Measurements from ENCODE around the gene ZBTB46. TPM values are rescaled to one million over a fixed set of nuclear protein-coding genes. Genes with fewer than 3 reads are reported as not detected.

ZBTB46 gene
- total RNA-seq, 1 experiment from 2014 or later: 3.6 TPM

DNA sequence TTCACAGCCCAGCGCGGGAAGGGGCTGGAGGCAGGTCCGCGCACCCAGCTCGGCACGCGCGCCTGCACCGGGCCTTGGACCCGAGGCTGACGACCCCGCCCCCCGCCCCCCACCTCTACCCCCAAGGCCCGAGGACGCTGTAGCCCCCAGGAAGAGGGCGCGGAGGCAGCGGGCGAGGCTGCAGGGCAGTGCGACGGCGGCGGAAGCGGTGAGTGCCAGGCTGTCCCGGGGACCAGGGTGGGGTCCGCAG is 93.4 kb downstream of the ZBTB46 start:
- H2AFZ ChIP-seq: no peak overlapping the region
- H3F3A ChIP-seq (ENCODE audit: insufficient read depth, low read depth): peaks cover 28% of the 10 kb centered on the region
- no peaks in the 10 kb centered on the region for H3K9me2 ChIP-seq (ENCODE audit: insufficient read depth)
- H3K4me3 ChIP-seq: no peak overlapping the region
- intact Hi-C loops (cut with micrococcal nuclease; ENCODE audit: unreplicated experiment): no loop called here
- no peaks in the 10 kb centered on the region for H3K36me3 ChIP-seq (ENCODE audit: low read depth)
- no peak overlapping the region for H3K27ac ChIP-seq
- H3K9me3 ChIP-seq (ENCODE audit: insufficient read depth, low read depth): no peaks in the 10 kb centered on the region
- peaks cover 9% of the 10 kb centered on the region for H3K4me1 ChIP-seq (replicated peaks; ENCODE audit: insufficient read depth)
- no peaks in the 10 kb centered on the region for H3K27me3 ChIP-seq (ENCODE audit: insufficient read depth, low read depth)
- TF ChIP-seq EZH2 (IDR thresholded peaks at IDR 0.05; ENCODE audit: low read depth): no peak
- TF ChIP-seq CTCF (conservative IDR thresholded peaks at IDR 0.05): no peak
- no peak for DNase-seq
- H3K79me2 ChIP-seq (ENCODE audit: low read depth): peaks cover 13% of the 10 kb centered on the region
- ChIA-PET POLR2A (ENCODE audit: unreplicated experiment) (no interaction called here), CTCF (no interaction called here)
- H4K20me1 ChIP-seq (ENCODE audit: insufficient read depth): peaks cover 12% of the 10 kb centered on the region
- no peak overlapping the region for H3K4me2 ChIP-seq
- BruUV-seq (replicated peaks): no TSS peak

- TF ChIP-seq CTCF (conservative IDR thresholded peaks at IDR 0.05): no peak
- DNase-seq: peak in 1 of 2 experiments; percentile 32
- H3K36me3 ChIP-seq (ENCODE audit: low read depth): no peaks in the 10 kb centered on the region
- peaks cover 33% of the 10 kb centered on the region for H3F3A ChIP-seq (ENCODE audit: insufficient read depth, low read depth)
- no peaks in the 10 kb centered on the region for H3K9me2 ChIP-seq (ENCODE audit: insufficient read depth)
- no TSS peak for BruUV-seq (replicated peaks)
- no peak overlapping the region for H3K4me2 ChIP-seq
- POLR2A ChIA-PET (ENCODE audit: unreplicated experiment): no interaction called here
- H3K4me3 ChIP-seq: no peak overlapping the region
- no peak overlapping the region for H2AFZ ChIP-seq
- H3K9me3 ChIP-seq (ENCODE audit: insufficient read depth, low read depth): no peaks in the 10 kb centered on the region
- peaks cover 9% of the 10 kb centered on the region for H3K4me1 ChIP-seq (replicated peaks; ENCODE audit: insufficient read depth)
- CTCF ChIA-PET: no interaction called here
- peaks cover 14% of the 10 kb centered on the region for H3K79me2 ChIP-seq (ENCODE audit: low read depth)
- intact Hi-C loops (cut with micrococcal nuclease; ENCODE audit: unreplicated experiment): no loop called here
- no peaks in the 10 kb centered on the region for H3K27me3 ChIP-seq (ENCODE audit: insufficient read depth, low read depth)
- no peak overlapping the region for H3K27ac ChIP-seq
- peaks cover 14% of the 10 kb centered on the region for H4K20me1 ChIP-seq (ENCODE audit: insufficient read depth)
These were observed 94.0 kb downstream of the ZBTB46 start for GRCh38 chr20:63736893-63737694.

DNA sequence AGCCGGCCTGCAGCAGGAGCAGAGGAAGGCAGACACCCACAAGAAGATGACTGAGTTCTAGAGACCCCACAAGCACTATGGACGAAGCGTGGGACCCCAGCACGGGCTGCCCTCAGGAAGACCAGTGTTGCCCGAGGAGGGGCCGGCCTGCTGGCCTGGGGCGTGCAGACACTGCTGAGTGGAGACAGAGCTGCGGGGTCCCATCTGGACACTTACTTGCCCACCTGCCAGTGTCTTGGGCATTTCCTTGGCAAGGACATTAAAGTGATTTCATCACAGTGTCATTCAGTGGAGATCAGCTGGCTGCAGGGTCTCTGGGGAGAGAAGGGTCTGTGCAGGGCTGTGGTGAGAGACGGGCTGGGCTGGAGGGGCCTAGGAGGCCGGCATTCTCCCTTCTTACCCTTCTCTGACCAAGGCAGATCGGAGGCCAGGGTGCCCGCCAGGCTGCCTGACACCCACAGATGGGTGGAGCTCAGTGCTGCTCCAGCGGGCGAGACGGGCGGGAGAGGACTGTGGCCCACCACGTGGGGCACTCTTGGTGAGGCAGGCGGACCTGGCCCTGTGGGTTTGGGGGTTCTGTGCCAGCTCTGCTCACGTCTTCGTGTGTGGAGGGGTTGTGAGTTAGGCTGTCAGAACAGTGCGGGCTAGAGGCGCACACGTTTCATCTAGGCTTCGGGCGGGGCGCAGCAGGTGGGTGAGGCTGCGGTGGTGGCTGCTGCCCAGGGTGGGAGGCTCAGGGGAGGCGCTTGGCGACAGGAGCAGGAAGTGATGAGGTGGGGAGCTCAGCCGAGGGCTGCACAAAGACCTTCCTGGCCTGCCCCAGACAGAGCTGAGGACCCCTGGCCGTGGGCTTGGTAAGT is 95.0 kb downstream of the ZBTB46 start, which contains the start of gene LIME1:
Gene LIME1, plus strand, starts transcription at position 806 of the 860 bp plus-strand sequence. CDS start 886 bp downstream, outside the sequence.
- Histone ChIP-seq H3K79me2 (ENCODE audit: low read depth) (peaks cover 4% of the 10 kb centered on the region; the same call in 1 of the 2 replicates), H3K4me2 (no peak within 1 kb of the TSS), H3K36me3 (ENCODE audit: low read depth) (no peaks in the 10 kb centered on the region), H3K4me1 (replicated peaks; ENCODE audit: insufficient read depth) (peaks cover under 1% of the 10 kb centered on the region; the same call in 1 of the 2 replicates), H3K27ac (no peak within 1 kb of the TSS), H3K9me2 (ENCODE audit: insufficient read depth) (no peaks in the 10 kb centered on the region), H3K4me3 (no peak within 1 kb of the TSS), H3K27me3 (ENCODE audit: insufficient read depth, low read depth) (no peaks in the 10 kb centered on the region), H3K9me3 (ENCODE audit: insufficient read depth, low read depth) (no peaks in the 10 kb centered on the region), H3F3A (ENCODE audit: insufficient read depth, low read depth) (peaks cover 41% of the 10 kb centered on the region), H4K20me1 (ENCODE audit: insufficient read depth) (peaks cover 14% of the 10 kb centered on the region), H2AFZ (no peak within 1 kb of the TSS)
- peak in 1 of 2 experiments; percentile 28 for DNase-seq
- no TSS peak for BruUV-seq (replicated peaks)
- TF ChIP-seq EZH2 (IDR thresholded peaks at IDR 0.05; ENCODE audit: low read depth) (no peak), CTCF (conservative IDR thresholded peaks at IDR 0.05) (no peak)
- ChIA-PET POLR2A (ENCODE audit: unreplicated experiment) (interaction anchor here (0.6 kb wide), 1 partner anchor 220 kb away, joined by 6 read pairs; the partner anchor contains the start of gene UCKL1), CTCF (no interaction called here)
- intact Hi-C loops (cut with micrococcal nuclease; ENCODE audit: unreplicated experiment): no loop called here
